Measurements from ENCODE around the gene N4BP2.

N4BP2 gene

GRCh38 chr4:40160258-40160657, 103.6 kb downstream of the N4BP2 start:
- no peak for DNase-seq

GRCh38 chr4:40164459-40164858, 107.8 kb downstream of the N4BP2 start:
- DNase-seq: no peak

GRCh38 chr4:40165916-40166315, 109.3 kb downstream of the N4BP2 start:
- no peak for DNase-seq

GRCh38 chr4:40168070-40168469, 111.4 kb downstream of the N4BP2 start:
- DNase-seq: no peak

- no peak for DNase-seq
Observed at GRCh38 chr4:40170588-40170987, 113.9 kb downstream of the N4BP2 start.

GRCh38 chr4:40173470-40173875, 116.8 kb downstream of the N4BP2 start:
- no peak for DNase-seq

GRCh38 chr4:40176602-40177001, 120.0 kb downstream of the N4BP2 start:
- DNase-seq: no peak

GRCh38 chr4:40177591-40177990, 120.9 kb downstream of the N4BP2 start:
- no peak for DNase-seq

- no peak for DNase-seq
Observed at GRCh38 chr4:40178672-40179071, 122.0 kb downstream of the N4BP2 start.

GRCh38 chr4:40179360-40179759, 122.7 kb downstream of the N4BP2 start:
- DNase-seq: no peak

- no peak for DNase-seq
Observed at GRCh38 chr4:40180356-40180755, 123.7 kb downstream of the N4BP2 start.

- DNase-seq: no peak
Observed at GRCh38 chr4:40182001-40182400, 125.4 kb downstream of the N4BP2 start.

- no peak for DNase-seq
Observed at GRCh38 chr4:40182954-40183353, 126.3 kb downstream of the N4BP2 start.

GRCh38 chr4:40183615-40184411, 127.2 kb downstream of the N4BP2 start:
- no peak for DNase-seq

GRCh38 chr4:40185830-40186664, 129.4 kb downstream of the N4BP2 start:
- DNase-seq: no peak

GRCh38 chr4:40186665-40187014, 130.0 kb downstream of the N4BP2 start:
- DNase-seq: no peak

GRCh38 chr4:40187386-40187906, 130.8 kb downstream of the N4BP2 start:
- DNase-seq: no peak

- DNase-seq: no peak
Observed at GRCh38 chr4:40190019-40190418, 133.4 kb downstream of the N4BP2 start.

GRCh38 chr4:40190465-40190864, 133.8 kb downstream of the N4BP2 start:
- no peak for DNase-seq

GRCh38 chr4:40190880-40191815, 134.5 kb downstream of the N4BP2 start:
- DNase-seq: no peak

- no peak for DNase-seq
Observed at GRCh38 chr4:40192114-40193015, 135.7 kb downstream of the N4BP2 start.

Data from central memory CD4-positive, alpha-beta T cell (primary cell).